ENCODE measurements around the gene MRPL49. TPM values are rescaled to one million over a fixed set of nuclear protein-coding genes. Genes with fewer than 3 reads are reported as not detected.

The MRPL49 gene
- total and polyA plus RNA-seq, 2 of the 13 experiments (the other 11 are each of a cell fraction or from before 2014, with no cell fraction given): 39.2 to 53.3 TPM

GRCh38 chr11:65165410-65166317, 43.5 kb downstream of the MRPL49 start (continued):
- TF ChIP-seq XRCC5 (optimal IDR thresholded peaks at IDR 0.05; ENCODE audit: low read length) (peak; percentile 72), SOX5 (CRISPR knock-in tag; IDR thresholded peaks at IDR 0.05; ENCODE audit: borderline replicate concordance) (peak; percentile 60; the same call in 1 of the 2 replicates), NONO (IDR thresholded peaks at IDR 0.05) (no peak), NONO (CRISPR knock-in tag; conservative IDR thresholded peaks at IDR 0.05) (0 out of 2 replicates have a peak, but pooled peaks have one; percentile 15), BRF2 (CRISPR knock-in tag; IDR thresholded peaks at IDR 0.05) (no peak), ZNF790 (CRISPR knock-in tag; IDR thresholded peaks at IDR 0.05; ENCODE audit: borderline replicate concordance) (no peak), ZFP36L2 (CRISPR knock-in tag; IDR thresholded peaks at IDR 0.05) (no peak), SOX6 (IDR thresholded peaks at IDR 0.05) (no peak), SOX6 (CRISPR knock-in tag; IDR thresholded peaks at IDR 0.05) (peak; percentile 88), ETV6 (CRISPR knock-in tag; conservative IDR thresholded peaks at IDR 0.05) (0 out of 2 replicates have a peak, but pooled peaks have one; percentile 40), BORCS8-MEF2B (CRISPR knock-in tag; IDR thresholded peaks at IDR 0.05) (peak; percentile 72; the same call in 1 of the 2 replicates), BHLHE40 (IDR thresholded peaks at IDR 0.05; ENCODE audit: low read length) (peak; percentile 75), REPIN1 (CRISPR knock-in tag; IDR thresholded peaks at IDR 0.05; ENCODE audit: borderline replicate concordance, low read depth) (no peak), PHF5A (CRISPR knock-in tag; IDR thresholded peaks at IDR 0.05; ENCODE audit: low read depth, unreplicated experiment) (no peak), PBX3 (CRISPR knock-in tag; IDR thresholded peaks at IDR 0.05; ENCODE audit: borderline replicate concordance) (no peak), LCORL (IDR thresholded peaks at IDR 0.05) (no peak), LCORL (CRISPR knock-in tag; IDR thresholded peaks at IDR 0.05) (peak; percentile 77), AHR (CRISPR knock-in tag; IDR thresholded peaks at IDR 0.05) (no peak), FOXA3 (CRISPR knock-in tag; IDR thresholded peaks at IDR 0.05) (peak; percentile 71; the same call in 1 of the 2 replicates), CREB1 (IDR thresholded peaks at IDR 0.05) (no peak), CREB1 (CRISPR knock-in tag; IDR thresholded peaks at IDR 0.05) (peak; percentile 60; the same call in 1 of the 2 replicates), HDAC2 (CRISPR knock-in tag; IDR thresholded peaks at IDR 0.05) (peak; percentile 78), YY1 (IDR thresholded peaks at IDR 0.05; ENCODE audit: insufficient read depth, insufficient replicate concordance, low read depth, low read length) (peak; percentile 78), HDAC1 (CRISPR knock-in tag; IDR thresholded peaks at IDR 0.05) (peak; percentile 79), YEATS2 (CRISPR knock-in tag; IDR thresholded peaks at IDR 0.05; ENCODE audit: borderline replicate concordance) (peak; percentile 45; the same call in 1 of the 2 replicates), ZNF746 (CRISPR knock-in tag; IDR thresholded peaks at IDR 0.05) (0 out of 2 replicates have a peak, but pooled peaks have one; percentile 71), MED8 (CRISPR knock-in tag; IDR thresholded peaks at IDR 0.05; ENCODE audit: insufficient replicate concordance) (no peak), ATF7-NPFF (CRISPR knock-in tag; IDR thresholded peaks at IDR 0.05; ENCODE audit: low read depth) (no peak), NR0B2 (CRISPR knock-in tag; IDR thresholded peaks at IDR 0.05) (no peak), DRAP1 (CRISPR knock-in tag; IDR thresholded peaks at IDR 0.05) (0 out of 2 replicates have a peak, but pooled peaks have one; percentile 44)

Measured in HepG2 (cell line).